Activated CD4-positive, alpha-beta T cell treated with anti-CD3 and anti-CD28 coated beads, Interleukin-2, amount 10 ng/mL, durations not matched to agents 7 days and 5 days (primary cell): ENCODE results near the gene OR52I2. TPM values are rescaled to one million over a fixed set of nuclear protein-coding genes. Genes with fewer than 3 reads are reported as not detected.

ENCODE experiments used
- CTCF ChIA-PET: fragments of 350-600 bp; sonication (Branson Sonifier 250); formaldehyde crosslinking; loops from one replicate; lab custom pipeline; 2021; ENCODE audit warnings: antibody characterized with exemption; lab: Charles Lee
- POLR2A ChIA-PET: fragments of 350-600 bp; sonication (Branson Sonifier 250); formaldehyde crosslinking; loops from one replicate; lab custom pipeline; 2021; ENCODE audit warnings: antibody characterized with exemption; lab: Charles Lee
- DNase-seq: peaks from one replicate; pipeline ENCODE4 v3.0.0-alpha.2; 2020
- H3K27ac Mint-ChIP-seq: one replicate; pipeline ENCODE4 v1.8.0; 2021; ENCODE audit warnings: mild to moderate bottlenecking, moderate library complexity, mixed read lengths
- H3K27me3 Mint-ChIP-seq: one replicate; pipeline ENCODE4 v1.8.0; 2021; ENCODE audit warnings: mixed read lengths
- H3K36me3 Mint-ChIP-seq: one replicate; pipeline ENCODE4 v1.8.0; 2021; ENCODE audit warnings: low read depth, mixed read lengths
- H3K4me1 Mint-ChIP-seq: one replicate; pipeline ENCODE4 v1.8.0; 2021; ENCODE audit warnings: mixed read lengths
- H3K4me3 Mint-ChIP-seq: one replicate; pipeline ENCODE4 v1.8.0; 2021; ENCODE audit warnings: mild to moderate bottlenecking, moderate library complexity, mixed read lengths
- H3K9me3 Mint-ChIP-seq: one replicate; pipeline ENCODE4 v1.8.0; 2021; ENCODE audit warnings: mixed read lengths
- total RNA-seq, 2 experiments: library from RNA; stranded (reverse); gene quantifications; one replicate each; pipeline ENCODE4 v1.2.3, GENCODE V29; 2021

OR52I2 gene
- not detected for total RNA-seq

GRCh38 chr11:4581443-4581842 is at the start of gene OR52I2:
Gene OR52I2, plus strand, starts transcription at chr11:4581743.
- ChIA-PET CTCF (no interaction called here), POLR2A (no interaction called here)
- Mint-ChIP-seq H3K36me3 (no peaks in the 10 kb centered on the region), H3K4me1 (no peaks in the 10 kb centered on the region), H3K4me3 (no peak within 1 kb of the TSS), H3K9me3 (no peaks in the 10 kb centered on the region), H3K27me3 (peaks cover 32% of the 10 kb centered on the region), H3K27ac (no peak within 1 kb of the TSS)
- no peak for DNase-seq

- Mint-ChIP-seq H3K9me3 (no peaks in the 10 kb centered on the region), H3K4me3 (no peak overlapping the region), H3K36me3 (no peaks in the 10 kb centered on the region), H3K27me3 (peaks cover 13% of the 10 kb centered on the region), H3K27ac (no peak overlapping the region), H3K4me1 (no peaks in the 10 kb centered on the region)
- DNase-seq: peak; percentile 57
- ChIA-PET POLR2A (no interaction called here), CTCF (interaction anchor here (0.6 to 4.8 kb wide), 4 partner anchors 13 to 360 kb away, joined by 3 to 26 read pairs (median 4); no protein-coding TSS in a partner anchor)
Measured at GRCh38 chr11:4539603-4540219, 41.8 kb upstream of the OR52I2 start.

- CTCF ChIA-PET: interaction anchor here (1.6 to 4.8 kb wide), 2 partner anchors 354 to 357 kb away, joined by 3 to 26 read pairs; no protein-coding TSS in a partner anchor
- POLR2A ChIA-PET: no interaction called here
- no peaks in the 10 kb centered on the region for H3K36me3 Mint-ChIP-seq
- no peak overlapping the region for H3K4me3 Mint-ChIP-seq
- peaks cover 13% of the 10 kb centered on the region for H3K27me3 Mint-ChIP-seq
- H3K27ac Mint-ChIP-seq: no peak overlapping the region
- H3K4me1 Mint-ChIP-seq: no peaks in the 10 kb centered on the region
- H3K9me3 Mint-ChIP-seq: no peaks in the 10 kb centered on the region
- no peak for DNase-seq
Measured at GRCh38 chr11:4541071-4541470, 40.5 kb upstream of the OR52I2 start.

GRCh38 chr11:4543561-4543960 is 38.0 kb upstream of the OR52I2 start:
- no peaks in the 10 kb centered on the region for H3K9me3 Mint-ChIP-seq
- no peaks in the 10 kb centered on the region for H3K4me1 Mint-ChIP-seq
- H3K27ac Mint-ChIP-seq: no peak overlapping the region
- no peaks in the 10 kb centered on the region for H3K36me3 Mint-ChIP-seq
- no peak for DNase-seq
- H3K27me3 Mint-ChIP-seq: peaks cover 8% of the 10 kb centered on the region
- ChIA-PET POLR2A (no interaction called here), CTCF (interaction anchor here (1.0 to 4.8 kb wide), 2 partner anchors 35 to 356 kb away, joined by 3 to 26 read pairs; no protein-coding TSS in a partner anchor)
- no peak overlapping the region for H3K4me3 Mint-ChIP-seq

- H3K27me3 Mint-ChIP-seq: peaks cover 13% of the 10 kb centered on the region
- CTCF ChIA-PET: interaction anchor here (1.1 to 1.2 kb wide), 2 partner anchors 357 to 359 kb away, joined by 3 to 5 read pairs; no protein-coding TSS in a partner anchor
- no peaks in the 10 kb centered on the region for H3K36me3 Mint-ChIP-seq
- no peak within 1 kb of the TSS for H3K4me3 Mint-ChIP-seq
- H3K9me3 Mint-ChIP-seq: no peaks in the 10 kb centered on the region
- POLR2A ChIA-PET: no interaction called here
- no peak within 1 kb of the TSS for H3K27ac Mint-ChIP-seq
- DNase-seq: no peak
- H3K4me1 Mint-ChIP-seq: no peaks in the 10 kb centered on the region
Measured at GRCh38 chr11:4544891-4545290, 36.7 kb upstream of the OR52I2 start, which contains the start of gene OR52M1. Gene OR52M1, plus strand, starts transcription at chr11:4545191. Its CDS starts 0 bp downstream, at chr11:4545191.

GRCh38 chr11:4546878-4547277 is 34.7 kb upstream of the OR52I2 start:
- POLR2A ChIA-PET: no interaction called here
- Mint-ChIP-seq H3K27me3 (peaks cover 8% of the 10 kb centered on the region), H3K4me1 (no peaks in the 10 kb centered on the region), H3K9me3 (no peaks in the 10 kb centered on the region), H3K27ac (no peak overlapping the region), H3K36me3 (no peaks in the 10 kb centered on the region), H3K4me3 (no peak overlapping the region)
- DNase-seq: no peak
- CTCF ChIA-PET: interaction anchor here (0.9 to 2.9 kb wide), 3 partner anchors 15 to 702 kb away, joined by 3 to 8 read pairs (median 4); no protein-coding TSS in a partner anchor

- Mint-ChIP-seq H3K36me3 (no peaks in the 10 kb centered on the region), H3K27me3 (peaks cover 7% of the 10 kb centered on the region), H3K4me1 (no peaks in the 10 kb centered on the region), H3K4me3 (no peak overlapping the region), H3K9me3 (no peaks in the 10 kb centered on the region), H3K27ac (no peak overlapping the region)
- CTCF ChIA-PET: interaction anchor here (0.9 to 2.9 kb wide), 3 partner anchors 15 to 703 kb away, joined by 3 to 8 read pairs (median 4); no protein-coding TSS in a partner anchor
- no peak for DNase-seq
- POLR2A ChIA-PET: no interaction called here
Measured at GRCh38 chr11:4547416-4547815, 34.1 kb upstream of the OR52I2 start.

GRCh38 chr11:4551346-4551979 is 30.1 kb upstream of the OR52I2 start:
- DNase-seq: no peak
- ChIA-PET POLR2A (no interaction called here), CTCF (no interaction called here)
- no peaks in the 10 kb centered on the region for H3K9me3 Mint-ChIP-seq
- no peak overlapping the region for H3K27ac Mint-ChIP-seq
- H3K4me3 Mint-ChIP-seq: no peak overlapping the region
- H3K36me3 Mint-ChIP-seq: no peaks in the 10 kb centered on the region
- H3K27me3 Mint-ChIP-seq: peaks cover 9% of the 10 kb centered on the region
- no peaks in the 10 kb centered on the region for H3K4me1 Mint-ChIP-seq

- POLR2A ChIA-PET: no interaction called here
- no peak overlapping the region for H3K4me3 Mint-ChIP-seq
- CTCF ChIA-PET: no interaction called here
- DNase-seq: no peak
- H3K27ac Mint-ChIP-seq: no peak overlapping the region
- H3K27me3 Mint-ChIP-seq: peaks cover 17% of the 10 kb centered on the region
- H3K36me3 Mint-ChIP-seq: no peaks in the 10 kb centered on the region
- H3K4me1 Mint-ChIP-seq: no peaks in the 10 kb centered on the region
- peaks cover 7% of the 10 kb centered on the region for H3K9me3 Mint-ChIP-seq
Measured at GRCh38 chr11:4559527-4560440, 21.8 kb upstream of the OR52I2 start.

- CTCF ChIA-PET: interaction anchor here (0.6 kb wide), 1 partner anchor 10 kb away, joined by 3 read pairs; no protein-coding TSS in a partner anchor
- Mint-ChIP-seq H3K9me3 (peaks cover 7% of the 10 kb centered on the region), H3K27me3 (peaks cover 19% of the 10 kb centered on the region), H3K4me1 (no peaks in the 10 kb centered on the region), H3K36me3 (no peaks in the 10 kb centered on the region), H3K27ac (no peak overlapping the region), H3K4me3 (no peak overlapping the region)
- no peak for DNase-seq
- POLR2A ChIA-PET: no interaction called here
Measured at GRCh38 chr11:4560467-4560866, 21.1 kb upstream of the OR52I2 start.

- DNase-seq: no peak
- POLR2A ChIA-PET: no interaction called here
- H3K36me3 Mint-ChIP-seq: no peaks in the 10 kb centered on the region
- no peak overlapping the region for H3K4me3 Mint-ChIP-seq
- H3K27me3 Mint-ChIP-seq: peaks cover 17% of the 10 kb centered on the region
- H3K9me3 Mint-ChIP-seq: peaks cover 7% of the 10 kb centered on the region
- CTCF ChIA-PET: interaction anchor here (0.6 kb wide), 1 partner anchor 41 kb away, joined by 3 read pairs; no protein-coding TSS in a partner anchor
- H3K27ac Mint-ChIP-seq: no peak overlapping the region
- no peaks in the 10 kb centered on the region for H3K4me1 Mint-ChIP-seq
Measured at GRCh38 chr11:4565371-4565770, 16.2 kb upstream of the OR52I2 start.

GRCh38 chr11:4569075-4569474 is 12.5 kb upstream of the OR52I2 start:
- Mint-ChIP-seq H3K4me3 (no peak overlapping the region), H3K9me3 (peaks cover 5% of the 10 kb centered on the region), H3K4me1 (no peaks in the 10 kb centered on the region), H3K36me3 (no peaks in the 10 kb centered on the region), H3K27ac (no peak overlapping the region), H3K27me3 (peaks cover 6% of the 10 kb centered on the region)
- no peak for DNase-seq
- ChIA-PET POLR2A (no interaction called here), CTCF (no interaction called here)
